IMR-90 (cell line): Measurements from ENCODE around the gene SV2C. TPM values are rescaled to one million over a fixed set of nuclear protein-coding genes. Genes with fewer than 3 reads are reported as not detected.

ENCODE experiments used
- ATAC-seq: fragments of 200-7000 bp; cut with Tn5 transposase; 2 replicates; pipeline ENCODE4 v1.9.1; 2020; ENCODE audit warnings: low read depth, mild to moderate bottlenecking, moderate library complexity
- BruUV-seq: library from RNA; stranded (reverse); fragments of 400-500 nt; replicated peaks from 2 replicates; lab custom pipeline; 2021; lab: Mats Ljungman, UMichigan
- CTCF ChIA-PET: fragments of 300-600 bp; formaldehyde crosslinking; extraction: SDS; loops from one replicate; lab custom pipeline; 2021; ENCODE audit warnings: antibody characterized with exemption; lab: Yijun Ruan, JAX
- POLR2A ChIA-PET: fragments of 300-600 bp; sonication (Branson Sonifier 250); formaldehyde crosslinking; loops from one replicate; lab custom pipeline; 2022; ENCODE audit warnings: antibody characterized with exemption; ENCODE audit not compliant: unreplicated experiment; lab: Charles Lee
- DNase-seq: peaks from one replicate; pipeline ENCODE4 v3.0.0; 2013
- H2AFZ ChIP-seq: replicated peaks from 2 replicates; pipeline ENCODE3; 2013; ENCODE audit warnings: low read length, mild to moderate bottlenecking; ENCODE audit not compliant: poor library complexity
- H2AK5ac ChIP-seq: 2 replicates; pipeline ENCODE4 v1.6.1; 2013; ENCODE audit warnings: low read depth, low read length, inconsistent platforms
- H2AK9ac ChIP-seq: replicated peaks from 2 replicates; pipeline ENCODE3; 2013; ENCODE audit warnings: mild to moderate bottlenecking, low read depth, low read length, moderate library complexity; ENCODE audit not compliant: poor library complexity
- H2BK120ac ChIP-seq: 2 replicates; pipeline ENCODE4 v1.6.1; 2013; ENCODE audit warnings: low read depth, low read length, inconsistent platforms
- H2BK15ac ChIP-seq: 3 replicates; pipeline ENCODE4 v1.6.1; 2013; ENCODE audit warnings: low read depth, low read length, inconsistent platforms
- H2BK20ac ChIP-seq: 2 replicates; pipeline ENCODE4 v1.6.1; 2013; ENCODE audit warnings: low read depth, mild to moderate bottlenecking, inconsistent platforms, low read length, moderate library complexity
- H2BK5ac ChIP-seq: 2 replicates; pipeline ENCODE4 v1.6.1; 2013; ENCODE audit warnings: mild to moderate bottlenecking, low read depth, low read length, inconsistent platforms; ENCODE audit not compliant: poor library complexity, severe bottlenecking
- H3K14ac ChIP-seq: replicated peaks from 2 replicates; pipeline ENCODE4 v1.6.1; 2013; ENCODE audit warnings: low read depth, low read length, inconsistent platforms
- H3K18ac ChIP-seq: 2 replicates; pipeline ENCODE4 v1.6.1; 2013; ENCODE audit warnings: low read depth, low read length, control low read depth
- H3K23ac ChIP-seq: 2 replicates; pipeline ENCODE4 v1.6.1; 2013; ENCODE audit warnings: low read depth, low read length, inconsistent platforms
- H3K27ac ChIP-seq: 2 replicates; pipeline ENCODE4 v1.5.1; 2013; ENCODE audit warnings: mild to moderate bottlenecking, control low read depth, low read length; ENCODE audit not compliant: insufficient read depth
- H3K27me3 ChIP-seq: 2 replicates; pipeline ENCODE4 v1.6.1; 2013; ENCODE audit warnings: low read length; ENCODE audit not compliant: control insufficient read depth, insufficient read depth
- H3K36me3 ChIP-seq: 2 replicates; pipeline ENCODE4 v1.6.1; 2013; ENCODE audit warnings: low read length, mixed read lengths; ENCODE audit not compliant: control insufficient read depth, insufficient read depth
- H3K4ac ChIP-seq: 2 replicates; pipeline ENCODE4 v1.6.1; 2013; ENCODE audit warnings: low read depth, low read length, inconsistent platforms
- H3K4me1 ChIP-seq: 2 replicates; pipeline ENCODE4 v1.6.1; 2013; ENCODE audit warnings: low read length, mixed read lengths; ENCODE audit not compliant: control insufficient read depth, insufficient read depth
- H3K4me2 ChIP-seq: 2 replicates; pipeline ENCODE4 v1.6.1; 2013; ENCODE audit warnings: low read depth, mild to moderate bottlenecking, control low read depth, low read length, moderate library complexity
- H3K4me3 ChIP-seq: 2 replicates; pipeline ENCODE4 v1.5.1; 2013; ENCODE audit warnings: low read depth, mild to moderate bottlenecking, control low read depth, low read length, moderate library complexity; ENCODE audit not compliant: insufficient read depth
- H3K56ac ChIP-seq: 2 replicates; pipeline ENCODE4 v1.6.1; 2013; ENCODE audit warnings: low read length, inconsistent platforms; ENCODE audit not compliant: insufficient read depth; ENCODE audit errors: extremely low read depth
- H3K79me1 ChIP-seq, 2 experiments: 2 replicates each; pipeline ENCODE4 v1.6.1; 2013; ENCODE audit warnings: low read length in 2 of 2, inconsistent platforms in 1 of 2, low read depth in 1 of 2
- H3K9ac ChIP-seq: 2 replicates; pipeline ENCODE4 v1.6.1; 2013; ENCODE audit warnings: low read depth, low read length, control low read depth
- H3K9me1 ChIP-seq: 2 replicates; pipeline ENCODE4 v1.6.1; 2013; ENCODE audit warnings: low read length, inconsistent platforms; ENCODE audit not compliant: insufficient read depth
- H3K9me3 ChIP-seq: 2 replicates; pipeline ENCODE4 v1.6.1; 2013; ENCODE audit warnings: low read length; ENCODE audit not compliant: control insufficient read depth, insufficient read depth
- H4K20me1 ChIP-seq: 2 replicates; pipeline ENCODE4 v1.6.1; 2013; ENCODE audit warnings: low read length, inconsistent platforms; ENCODE audit not compliant: insufficient read depth
- H4K5ac ChIP-seq: 2 replicates; pipeline ENCODE4 v1.6.1; 2013; ENCODE audit warnings: mild to moderate bottlenecking, low read depth, low read length, control low read depth
- H4K8ac ChIP-seq, 2 experiments: 2 replicates each; pipeline ENCODE4 v1.6.1; 2013; ENCODE audit warnings: low read depth in 2 of 2, low read length in 2 of 2, control low read depth in 1 of 2, inconsistent platforms in 1 of 2
- H4K91ac ChIP-seq: 2 replicates; pipeline ENCODE4 v1.6.1; 2013; ENCODE audit warnings: low read depth, low read length, inconsistent platforms; ENCODE audit not compliant: insufficient read depth
- BHLHE40 ChIP-seq: fragments of 150-350 bp; IDR thresholded peaks from 2 replicates; pipeline ENCODE4 v1.6.1; 2016; ENCODE audit warnings: mild to moderate bottlenecking, low read depth, low read length
- CHD1 ChIP-seq: IDR thresholded peaks from 2 replicates; pipeline ENCODE4 v1.6.1; 2012; ENCODE audit warnings: low read depth, low read length, improper control_type of control experiment
- CTCF ChIP-seq: conservative IDR thresholded peaks from 2 replicates; pipeline ENCODE4 v1.5.1; 2012; ENCODE audit warnings: mild to moderate bottlenecking, low read depth, low read length, improper control_type of control experiment
- FOS ChIP-seq: fragments of 150-350 bp; IDR thresholded peaks from 2 replicates; pipeline ENCODE4 v1.6.1; 2016; ENCODE audit warnings: low read depth, low read length
- POLR2A ChIP-seq: IDR thresholded peaks from 2 replicates; pipeline ENCODE4 v1.6.1; 2012; ENCODE audit warnings: mild to moderate bottlenecking, low read depth, low read length
- RAD21 ChIP-seq: IDR thresholded peaks from 2 replicates; pipeline ENCODE4 v1.6.1; 2012; ENCODE audit warnings: low read length, improper control_type of control experiment
- RCOR1 ChIP-seq: IDR thresholded peaks from 2 replicates; pipeline ENCODE4 v1.6.1; 2012; ENCODE audit warnings: mild to moderate bottlenecking, low read length, improper control_type of control experiment; ENCODE audit not compliant: insufficient replicate concordance
- RFX5 ChIP-seq: IDR thresholded peaks from 2 replicates; pipeline ENCODE4 v1.8.0; 2012; ENCODE audit warnings: low read depth, mild to moderate bottlenecking, low read length, moderate library complexity
- USF2 ChIP-seq: fragments of 150-350 bp; IDR thresholded peaks from 2 replicates; pipeline ENCODE4 v1.6.1; 2017; ENCODE audit warnings: mild to moderate bottlenecking, antibody characterized with exemption, low read length, low read depth
- WGBS, 2 experiments: methylation state at CpG; one replicate each; pipeline versions ENCODE4 v1.1.5 to v1.1.7; 2013; ENCODE audit warnings: missing lambda C conversion rate in 2 of 2; ENCODE audit not compliant: insufficient read length in 1 of 2; ENCODE audit errors: extremely low coverage in 2 of 2; 5-methylcytosine and 5-hydroxymethylcytosine counted together
- dilution Hi-C: fragments of 300-500 bp; cut with HindIII; formaldehyde crosslinking; loops from one replicate; pipeline ENCODE4 v1.14.3; 2018; ENCODE audit warnings: low sequenced_read_pairs; ENCODE audit not compliant: unreplicated experiment
- in situ Hi-C: fragments of 300-500 bp; cut with MboI; formaldehyde crosslinking; loops from 3 replicates; pipeline ENCODE4 v1.14.3; 2019; ENCODE audit warnings: low sequenced_read_pairs, inconsistent platforms, mixed read lengths
- intact Hi-C: fragments of 100-400 bp; cut with micrococcal nuclease; formaldehyde crosslinking; loops from 2 replicates; pipeline ENCODE4 v1.10.0; 2022
- polyA plus RNA-seq, 3 experiments: library from polyadenylated mRNA; depleted of rRNA; stranded (reverse); fragments of >200 nt; gene quantifications; 2 replicates each; pipeline ENCODE4 v1.2.3, GENCODE V29; 2012; ENCODE audit warnings: low replicate concordance in 1 of 3
- total RNA-seq: library from RNA; depleted of rRNA; stranded (reverse); fragments of >200 nt; gene quantifications from 2 replicates; pipeline ENCODE4 v1.2.3, GENCODE V29; 2012

SV2C gene
- total and polyA plus RNA-seq, 2 of the 4 experiments (the other 2 are of a cell fraction), result not detected

- H3K14ac ChIP-seq, result no peak overlapping the region
- H3K36me3 ChIP-seq, result no peaks in the 10 kb centered on the region
- in situ Hi-C loops, result no loop called here
- BruUV-seq, result no TSS peak
- no peak overlapping the region for H3K27ac ChIP-seq
- CTCF ChIA-PET, result no interaction called here
- H4K91ac ChIP-seq, result no peak overlapping the region
- H3K23ac ChIP-seq, result no peak overlapping the region
- intact Hi-C loops, result no loop called here
- H2BK20ac ChIP-seq, result no peak overlapping the region
- no peak overlapping the region for H2BK15ac ChIP-seq
- TF ChIP-seq BHLHE40 (no peak), RCOR1 (no peak), POLR2A (no peak), CHD1 (no peak), RAD21 (no peak), USF2 (no peak), CTCF (no peak), FOS (no peak), RFX5 (no peak)
- no peak overlapping the region for H3K4me2 ChIP-seq
- H3K79me1 ChIP-seq, result no peaks in the 10 kb centered on the region
- no peak overlapping the region for H3K4ac ChIP-seq
- no peak overlapping the region for H2AK5ac ChIP-seq
- no peaks in the 10 kb centered on the region for H3K4me1 ChIP-seq
- no peak overlapping the region for H4K8ac ChIP-seq
- POLR2A ChIA-PET, result no interaction called here
- dilution Hi-C loops, result no loop called here
- H3K9ac ChIP-seq, result no peak overlapping the region
- no peaks in the 10 kb centered on the region for H4K20me1 ChIP-seq
- H2AFZ ChIP-seq, result no peak overlapping the region
- H3K4me3 ChIP-seq, result no peak overlapping the region
- H3K9me3 ChIP-seq, result no peaks in the 10 kb centered on the region
- no peak for DNase-seq
- no peaks in the 10 kb centered on the region for H3K27me3 ChIP-seq
- H2BK120ac ChIP-seq, result no peak overlapping the region
- no peaks in the 10 kb centered on the region; the same call in 1 of the 2 replicates for H3K9me1 ChIP-seq
- H2AK9ac ChIP-seq, result no peak overlapping the region
- H3K56ac ChIP-seq, result no peak overlapping the region
- no CpG with 5 or more reads among the region's 2 CpGs for WGBS, 2 experiments
- ATAC-seq, result no peak
- no peak overlapping the region for H2BK5ac ChIP-seq
- H3K18ac ChIP-seq, result no peak overlapping the region
- no peak overlapping the region for H4K5ac ChIP-seq
These were observed 216.4 kb downstream of the SV2C start for GRCh38 chr5:76299592-76299991.
